ENCODE data around the gene CDK19.

- TF ChIP-seq, protein P1, sequence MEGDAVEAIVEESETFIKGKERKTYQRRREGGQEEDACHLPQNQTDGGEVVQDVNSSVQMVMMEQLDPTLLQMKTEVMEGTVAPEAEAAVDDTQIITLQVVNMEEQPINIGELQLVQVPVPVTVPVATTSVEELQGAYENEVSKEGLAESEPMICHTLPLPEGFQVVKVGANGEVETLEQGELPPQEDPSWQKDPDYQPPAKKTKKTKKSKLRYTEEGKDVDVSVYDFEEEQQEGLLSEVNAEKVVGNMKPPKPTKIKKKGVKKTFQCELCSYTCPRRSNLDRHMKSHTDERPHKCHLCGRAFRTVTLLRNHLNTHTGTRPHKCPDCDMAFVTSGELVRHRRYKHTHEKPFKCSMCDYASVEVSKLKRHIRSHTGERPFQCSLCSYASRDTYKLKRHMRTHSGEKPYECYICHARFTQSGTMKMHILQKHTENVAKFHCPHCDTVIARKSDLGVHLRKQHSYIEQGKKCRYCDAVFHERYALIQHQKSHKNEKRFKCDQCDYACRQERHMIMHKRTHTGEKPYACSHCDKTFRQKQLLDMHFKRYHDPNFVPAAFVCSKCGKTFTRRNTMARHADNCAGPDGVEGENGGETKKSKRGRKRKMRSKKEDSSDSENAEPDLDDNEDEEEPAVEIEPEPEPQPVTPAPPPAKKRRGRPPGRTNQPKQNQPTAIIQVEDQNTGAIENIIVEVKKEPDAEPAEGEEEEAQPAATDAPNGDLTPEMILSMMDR (IDR thresholded peaks at IDR 0.05; ENCODE audit: low read length): no peak
- TF ChIP-seq EZH2phosphoT487 (IDR thresholded peaks at IDR 0.05; ENCODE audit: low read length) (no peak), EZH2 (optimal IDR thresholded peaks at IDR 0.05; ENCODE audit: low read depth, low read length) (no peak)
These were observed 250.4 kb downstream of the CDK19 start for GRCh38 chr6:110564703-110565421.

Data from MM.1S (cell line).